ENCODE results near the gene MTUS2. TPM values are rescaled to one million over a fixed set of nuclear protein-coding genes. Genes with fewer than 3 reads are reported as not detected.

Gene MTUS2
- polyA plus RNA-seq, 4 donors: 0.72 to 0.96 (median 0.87) TPM

DNA sequence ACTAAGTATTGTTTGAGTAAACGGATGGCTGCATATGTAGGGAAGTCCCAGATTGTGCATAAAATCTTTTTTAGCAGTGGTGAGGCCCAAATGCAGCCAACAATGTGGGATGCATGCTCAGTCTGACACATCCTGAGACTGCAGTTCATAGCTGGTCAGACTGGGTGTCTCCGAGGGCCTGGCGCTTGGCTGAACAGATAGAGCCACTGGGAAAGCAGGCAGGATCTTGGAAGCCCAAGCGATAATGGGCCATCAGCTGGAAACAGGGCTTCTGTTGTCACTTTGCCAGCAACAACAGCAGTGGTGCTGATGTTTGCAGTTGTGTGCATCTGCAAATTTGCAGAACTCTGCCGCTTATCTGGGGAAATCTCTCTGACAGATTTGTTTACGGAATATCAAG, 36.1 kb downstream of the MTUS2 start:
- DNase-seq (ENCODE audit: low read depth in 4 of 4, low spot score in 2 of 4): no peak

DNA sequence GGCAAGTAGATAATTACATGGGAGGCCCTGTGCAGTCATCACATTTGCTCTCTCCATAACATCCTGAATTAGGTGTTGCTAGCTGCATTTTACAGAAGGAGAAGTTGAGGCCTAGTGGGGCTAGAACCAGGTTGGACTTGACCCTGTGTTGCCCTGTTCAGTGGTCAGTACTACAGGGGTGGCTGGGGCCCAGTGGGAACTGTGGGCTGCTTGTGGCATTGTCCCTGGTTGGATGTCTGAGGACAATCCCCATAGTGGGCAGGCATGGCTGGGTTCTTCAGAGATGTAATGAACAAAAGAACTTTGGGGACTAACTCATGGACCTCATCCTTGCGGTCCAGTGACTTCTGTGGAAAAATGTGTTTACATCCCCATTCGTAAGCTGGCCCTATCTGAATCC, 38.9 kb downstream of the MTUS2 start:
- DNase-seq (ENCODE audit: low read depth in 4 of 4, low spot score in 2 of 4): no peak

DNA sequence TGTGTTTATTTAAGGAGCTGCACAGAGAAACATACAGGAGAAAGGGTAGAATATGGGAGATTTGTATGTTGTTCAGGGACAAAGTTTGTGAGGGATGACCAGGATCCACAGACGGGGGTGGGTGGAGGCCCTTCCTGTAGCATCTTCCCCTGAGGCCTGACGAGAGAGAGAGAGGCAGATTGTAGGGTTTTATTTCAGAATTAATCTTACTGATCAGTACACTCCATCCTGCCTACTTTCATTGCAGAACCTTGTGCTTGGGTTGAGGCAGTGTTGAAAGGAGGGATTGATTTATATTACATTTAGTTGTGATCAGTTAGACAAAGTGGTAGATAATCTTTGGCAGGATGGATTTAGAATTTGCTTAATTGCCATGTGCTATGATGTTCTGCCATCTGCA, 39.6 kb downstream of the MTUS2 start:
- no peak for DNase-seq (ENCODE audit: low read depth in 4 of 4, low spot score in 2 of 4)

DNA sequence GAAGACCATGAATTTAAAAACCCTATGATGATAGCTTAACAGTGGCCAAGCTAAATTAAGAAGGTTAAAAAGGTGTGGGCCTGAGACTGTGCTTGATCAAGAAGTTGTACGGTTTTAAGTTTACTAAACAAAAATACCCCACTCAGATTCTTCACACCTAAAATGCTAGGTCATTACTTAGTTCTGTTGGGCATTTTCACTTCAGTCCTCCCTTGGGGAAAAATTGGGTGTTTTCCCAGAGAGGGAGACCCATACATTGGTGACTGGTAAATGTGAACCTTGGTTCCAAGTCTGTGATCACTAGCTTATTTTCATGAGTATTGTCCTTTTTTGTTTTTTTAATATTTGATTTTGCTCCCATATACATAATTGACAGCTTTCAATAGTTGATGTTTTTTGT, 44.4 kb downstream of the MTUS2 start:
- DNase-seq (ENCODE audit: low read depth in 4 of 4, low spot score in 2 of 4): no peak

DNA sequence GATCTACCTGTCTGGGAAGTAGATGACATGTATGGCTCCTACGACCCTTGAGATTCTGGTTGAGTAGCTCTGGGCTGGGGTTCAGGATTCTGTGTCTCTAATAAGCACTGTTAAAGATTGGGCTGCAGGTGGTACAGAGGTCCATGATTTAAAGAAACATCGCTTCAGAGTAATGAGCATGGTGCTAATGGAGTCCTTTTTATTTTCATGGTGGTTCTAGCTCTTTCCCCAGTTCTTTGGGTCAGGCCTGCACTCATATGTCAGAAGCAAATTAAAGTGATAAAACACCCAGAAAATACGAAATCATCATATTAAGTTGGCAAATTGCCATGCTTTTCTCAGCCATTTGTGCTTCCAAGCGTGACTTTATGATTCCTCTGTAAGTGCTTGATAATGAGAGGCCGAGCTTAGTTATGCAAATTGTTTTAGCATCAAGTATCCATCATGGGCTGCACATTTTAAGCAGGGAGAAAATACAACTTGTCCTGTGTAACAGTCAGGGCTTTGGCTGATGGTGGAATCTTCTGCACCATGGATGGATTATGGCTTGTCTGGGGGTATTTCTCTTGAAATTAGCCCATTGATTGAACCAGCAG, 45.1 kb downstream of the MTUS2 start:
- DNase-seq (ENCODE audit: low read depth in 4 of 4, low spot score in 2 of 4): no peak

DNA sequence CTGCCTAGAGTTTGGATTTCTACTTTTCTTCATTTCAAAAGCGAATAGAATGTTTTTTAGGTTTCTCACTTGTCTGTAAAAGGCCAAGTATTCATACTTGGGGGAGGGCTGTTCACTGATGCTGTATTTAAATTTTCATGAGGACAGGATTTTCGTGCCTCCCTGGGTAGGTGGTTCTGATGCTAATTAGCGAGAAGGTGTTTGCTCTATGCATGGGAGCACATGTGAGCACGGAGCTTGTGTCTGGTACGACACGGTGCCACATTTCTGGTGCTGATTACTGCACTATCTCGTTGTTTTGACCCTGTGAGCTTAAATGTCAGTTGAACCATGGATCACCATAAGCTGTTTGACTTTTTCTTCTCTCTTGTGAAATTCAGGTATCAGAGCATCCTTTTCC, 45.8 kb downstream of the MTUS2 start:
- no peak for DNase-seq (ENCODE audit: low read depth in 4 of 4, low spot score in 2 of 4)

DNA sequence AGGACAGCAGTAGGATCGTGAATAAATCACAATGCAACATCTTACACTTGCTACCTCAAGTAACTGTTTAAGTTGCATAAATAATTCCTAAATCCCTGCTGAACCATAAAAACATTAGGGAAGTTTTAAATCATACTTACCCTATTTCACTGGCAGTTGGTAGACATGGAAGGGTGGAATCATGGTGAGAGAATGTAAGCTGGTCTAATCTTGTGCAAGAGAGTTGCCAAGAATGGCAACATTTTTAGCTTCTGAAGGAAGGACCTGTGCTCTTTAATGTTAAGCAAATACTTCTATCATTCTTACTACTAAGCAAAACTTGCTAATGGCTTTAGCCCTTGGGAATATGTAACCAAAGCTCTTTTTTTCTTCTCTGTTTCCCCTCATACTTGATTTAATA, 46.8 kb downstream of the MTUS2 start:
- DNase-seq (ENCODE audit: low read depth in 4 of 4, low spot score in 2 of 4): no peak

DNA sequence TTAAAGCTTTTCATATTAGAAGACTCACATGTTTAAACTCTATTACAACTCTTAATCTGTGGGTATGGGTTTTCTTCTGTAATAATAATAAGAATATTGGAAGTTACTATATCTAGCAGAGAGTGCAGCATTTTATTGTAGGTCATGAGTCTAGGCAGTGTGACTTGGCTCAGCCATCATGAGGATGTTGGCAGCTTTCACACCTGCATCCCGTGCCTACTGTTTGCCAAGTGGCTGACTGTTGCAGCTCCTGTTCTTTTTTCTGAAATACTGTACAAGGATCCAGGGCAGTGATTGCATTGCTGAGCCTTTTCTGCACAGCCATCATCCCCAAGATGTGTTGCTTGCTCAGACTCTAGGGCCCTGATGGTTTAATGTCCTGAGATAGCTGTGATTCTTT, 47.4 kb downstream of the MTUS2 start:
- no peak for DNase-seq (ENCODE audit: low read depth in 4 of 4, low spot score in 2 of 4)

DNA sequence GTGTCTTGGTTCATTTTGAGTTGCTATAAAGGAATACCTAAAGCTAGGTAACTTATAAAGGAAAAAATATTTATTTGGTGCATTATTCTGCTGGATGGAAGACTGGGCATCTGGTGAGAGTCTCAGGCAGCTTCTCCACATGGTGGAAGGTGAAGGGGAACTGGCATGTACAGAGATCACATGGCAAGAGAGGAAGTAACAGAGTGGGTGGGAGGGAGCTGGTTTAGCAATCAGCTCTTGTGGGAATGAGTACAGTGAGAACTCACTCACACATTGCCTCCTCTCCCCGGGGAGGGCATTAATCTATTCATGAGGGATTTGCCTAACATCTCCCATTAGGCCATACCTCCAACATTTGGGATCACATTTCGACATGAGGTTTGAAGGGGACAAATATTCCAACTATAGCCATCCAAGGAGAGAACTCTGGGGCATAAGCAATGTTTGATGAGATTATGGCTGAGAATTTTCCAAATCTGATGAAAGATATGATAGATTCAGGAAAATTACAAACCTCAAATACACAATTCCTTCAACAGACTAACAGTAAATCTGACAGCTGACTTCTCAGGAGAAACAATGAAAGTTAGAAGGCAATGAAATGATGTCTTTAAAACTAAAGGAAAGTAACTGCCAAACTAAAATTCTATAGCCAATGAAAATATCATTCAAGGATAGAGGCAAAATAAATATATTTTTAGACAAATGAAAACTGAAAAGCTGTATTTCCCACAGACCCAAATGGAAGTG, 52.5 kb downstream of the MTUS2 start:
- DNase-seq (ENCODE audit: low read depth in 4 of 4, low spot score in 2 of 4): no peak

DNA sequence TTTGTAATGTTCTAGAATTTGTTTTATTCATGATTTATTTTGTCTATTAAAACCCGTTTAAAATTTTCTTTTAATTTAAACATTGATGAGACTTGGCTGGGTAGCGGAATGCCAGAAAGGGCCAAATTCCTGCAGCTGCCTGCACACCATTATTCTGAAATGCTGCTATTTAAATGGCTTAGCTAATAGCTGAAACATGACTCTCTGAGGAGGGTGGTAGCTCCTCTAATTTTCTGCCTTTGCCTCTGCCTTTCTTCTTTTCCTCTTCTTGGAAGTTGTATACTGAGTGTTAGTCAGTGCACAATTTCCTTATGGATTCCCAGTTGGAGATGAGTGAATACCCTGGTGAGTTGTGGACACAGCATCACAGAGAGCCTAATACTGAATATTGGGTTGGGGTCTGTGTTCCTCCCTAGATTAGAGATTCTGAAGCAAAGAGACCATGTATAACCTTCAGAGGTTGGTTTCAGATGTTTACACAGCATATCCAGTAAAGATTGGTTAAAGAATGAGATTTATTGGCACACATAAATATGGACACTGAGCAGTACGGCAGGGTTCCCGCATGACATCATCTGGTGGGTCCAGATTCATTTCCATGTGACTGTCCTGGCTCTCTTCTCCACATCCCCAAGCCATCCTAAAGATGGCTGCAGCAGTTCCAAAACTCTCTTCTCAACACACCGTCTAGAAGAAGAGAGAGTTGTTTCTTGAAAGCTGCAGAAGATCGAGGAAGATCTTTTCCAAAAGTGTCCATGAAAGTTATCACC, 55.9 kb downstream of the MTUS2 start:
- no peak for DNase-seq (ENCODE audit: low read depth in 4 of 4, low spot score in 2 of 4)

DNA sequence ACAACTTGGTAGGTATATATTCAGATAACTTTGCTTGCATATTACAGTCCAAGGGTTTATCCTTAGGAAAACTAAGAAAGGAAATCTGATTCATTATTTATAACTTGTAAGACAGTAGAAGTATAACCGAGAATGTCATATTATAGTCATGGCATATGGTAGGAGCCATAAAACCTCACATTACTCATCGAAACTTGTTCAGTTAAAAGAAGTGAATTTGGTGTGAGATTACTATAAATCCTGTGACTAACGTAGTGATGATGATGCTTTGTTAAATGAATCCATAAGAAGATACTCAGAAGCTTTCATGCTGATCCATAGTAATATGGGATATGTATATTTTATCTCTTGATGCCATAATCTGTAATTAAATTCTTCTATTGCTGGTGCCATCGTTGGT, 57.3 kb downstream of the MTUS2 start:
- DNase-seq (ENCODE audit: low read depth in 4 of 4, low spot score in 2 of 4): no peak

DNA sequence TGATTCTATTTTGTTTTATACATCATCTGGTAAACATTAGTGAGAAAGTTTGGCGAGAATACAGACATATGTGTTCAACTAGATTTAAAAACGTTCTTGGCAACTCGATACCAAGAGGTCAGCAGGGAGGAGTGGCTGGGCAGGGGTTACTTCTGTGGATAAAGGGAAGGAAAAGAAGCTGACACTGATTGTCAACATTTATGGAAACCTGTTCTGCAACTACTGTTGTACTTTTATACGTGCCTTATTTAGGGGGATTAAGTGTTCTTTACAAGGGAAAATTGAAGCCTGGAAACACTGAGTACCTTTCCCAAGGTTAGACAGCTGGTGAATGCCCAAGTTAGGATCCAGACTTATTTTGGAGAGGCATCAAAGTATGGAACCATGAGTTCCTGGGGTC, 65.0 kb downstream of the MTUS2 start:
- DNase-seq (ENCODE audit: low read depth in 4 of 4, low spot score in 2 of 4): no peak

DNA sequence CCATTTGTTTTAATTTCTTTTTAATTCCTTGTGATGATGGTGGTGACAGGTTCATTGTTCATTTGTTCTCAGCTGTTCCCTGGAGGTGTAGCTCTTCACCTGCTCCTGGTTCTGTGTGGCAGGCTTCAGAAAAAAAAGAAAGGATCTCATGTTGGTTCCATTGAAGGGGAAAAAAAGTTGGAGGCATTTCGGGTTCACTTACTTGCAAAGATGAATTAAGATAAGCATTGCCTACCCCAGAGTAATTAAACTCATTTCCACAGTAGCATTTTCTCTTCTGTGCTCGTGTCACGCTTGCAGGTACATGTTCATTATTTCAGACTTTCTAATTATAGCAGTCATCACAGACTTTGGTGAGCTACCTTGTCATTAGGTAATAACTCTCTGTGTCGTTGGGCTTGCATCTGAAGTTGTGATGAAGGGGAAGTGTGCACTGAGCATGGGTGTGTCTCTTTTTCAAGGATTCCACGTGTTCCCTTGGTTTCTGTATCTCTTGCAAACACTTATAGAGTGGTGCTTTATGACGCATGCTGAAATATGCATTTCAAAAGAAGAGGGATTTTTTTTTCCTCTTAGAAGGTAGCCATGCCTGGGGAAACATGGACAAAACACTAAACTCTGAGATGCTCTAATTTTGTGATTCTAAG, 69.1 kb downstream of the MTUS2 start:
- DNase-seq (ENCODE audit: low read depth in 4 of 4, low spot score in 2 of 4): no peak

DNA sequence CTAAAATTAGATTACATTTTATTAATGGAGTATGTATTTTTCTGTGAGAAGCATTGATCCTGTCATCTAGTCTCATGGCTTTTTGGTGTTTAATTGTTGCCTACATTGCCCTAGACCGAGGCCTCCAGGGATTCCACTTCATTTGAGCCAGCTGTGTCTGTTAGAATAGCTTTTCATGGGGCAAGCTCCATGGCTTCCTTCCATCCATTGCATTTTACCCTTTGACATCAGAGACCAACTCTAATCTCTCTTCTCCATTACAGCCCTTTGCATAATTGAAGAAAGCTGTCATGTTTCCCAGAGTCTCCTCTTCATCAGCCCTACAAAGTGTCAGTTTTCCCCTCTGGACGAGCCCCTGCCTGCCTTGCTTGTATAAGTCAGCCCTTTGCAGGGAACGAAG, 70.6 kb downstream of the MTUS2 start:
- DNase-seq (ENCODE audit: low read depth in 4 of 4, low spot score in 2 of 4): no peak

DNA sequence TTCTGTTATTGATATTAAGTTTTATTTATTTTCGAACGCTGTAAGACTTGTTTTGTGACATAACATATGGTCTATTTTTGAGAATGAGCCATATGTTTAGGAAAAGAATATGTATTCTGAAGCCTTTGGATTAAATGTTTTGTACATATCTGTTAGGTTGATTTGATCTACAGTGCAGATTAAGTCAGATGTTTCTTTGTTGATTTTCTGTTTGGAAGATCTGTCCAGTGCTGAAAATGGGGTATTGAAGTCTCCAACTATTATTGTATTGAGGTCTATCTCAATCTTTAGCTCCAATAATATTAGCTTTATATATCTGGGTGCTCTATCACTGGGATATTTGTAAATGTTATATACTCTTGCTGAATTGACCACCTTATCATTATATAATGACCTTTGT, 97.9 kb downstream of the MTUS2 start:
- DNase-seq (ENCODE audit: low read depth in 4 of 4, low spot score in 2 of 4): no peak

DNA sequence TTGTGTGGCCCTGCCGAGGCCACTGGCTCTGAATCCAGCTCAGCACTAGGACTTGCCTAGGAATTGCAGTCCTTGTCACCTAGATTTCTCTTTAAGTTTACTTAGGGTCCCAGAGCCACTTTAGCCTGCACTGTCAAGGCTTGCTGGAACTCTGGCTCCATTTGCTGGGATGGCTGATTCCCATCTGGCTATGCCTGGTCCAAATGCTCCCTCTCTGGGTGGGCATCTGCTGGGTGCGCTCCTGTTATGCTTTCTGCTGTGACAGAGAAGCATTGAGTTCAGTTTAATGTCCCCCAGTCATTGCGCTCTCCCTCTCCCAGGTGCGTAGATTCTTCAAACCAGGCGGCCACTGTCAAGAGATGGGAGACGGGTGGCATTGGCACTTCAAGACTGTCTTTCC, 102.2 kb downstream of the MTUS2 start:
- no peak for DNase-seq (ENCODE audit: low read depth in 4 of 4, low spot score in 2 of 4)

DNA sequence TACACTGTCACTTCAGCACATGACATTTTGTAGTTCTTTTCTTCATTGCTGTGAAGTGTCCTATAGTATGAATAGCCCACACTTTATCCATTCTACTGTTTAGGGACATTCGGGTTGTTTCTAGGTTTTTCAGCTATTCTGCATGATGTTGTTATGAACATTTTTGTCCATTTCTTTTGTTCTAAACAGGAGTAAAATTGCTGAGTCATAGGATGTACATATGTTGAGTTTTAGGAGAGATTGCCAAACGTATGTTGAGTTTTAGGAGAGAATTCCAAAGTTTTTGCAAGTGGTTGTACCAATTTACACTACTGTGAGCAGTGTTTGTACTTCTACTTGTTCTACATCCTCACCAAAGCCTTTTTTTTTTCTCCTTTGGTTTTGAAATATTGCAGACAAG, 115.0 kb downstream of the MTUS2 start:
- no peak for DNase-seq (ENCODE audit: low read depth in 4 of 4, low spot score in 2 of 4)

DNA sequence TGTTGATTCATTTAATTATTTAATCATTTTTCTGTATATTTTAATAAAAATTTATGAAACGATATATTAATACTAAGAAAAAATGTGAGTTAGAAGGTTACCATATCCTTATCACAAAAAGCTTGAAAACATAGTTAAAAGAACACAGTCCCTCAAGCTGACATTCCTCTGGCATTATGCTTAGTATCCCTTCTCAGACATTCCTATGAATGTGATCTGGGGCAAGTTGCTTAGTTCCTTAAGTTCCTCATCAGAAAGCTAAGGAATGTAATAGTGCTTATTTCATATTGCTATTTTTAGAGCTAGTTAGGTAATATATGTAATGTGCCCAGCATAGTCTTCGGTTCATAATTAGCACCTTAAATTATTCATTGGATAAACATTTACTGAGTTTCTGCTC, 122.8 kb downstream of the MTUS2 start:
- no peak for DNase-seq (ENCODE audit: low read depth in 4 of 4, low spot score in 2 of 4)

DNA sequence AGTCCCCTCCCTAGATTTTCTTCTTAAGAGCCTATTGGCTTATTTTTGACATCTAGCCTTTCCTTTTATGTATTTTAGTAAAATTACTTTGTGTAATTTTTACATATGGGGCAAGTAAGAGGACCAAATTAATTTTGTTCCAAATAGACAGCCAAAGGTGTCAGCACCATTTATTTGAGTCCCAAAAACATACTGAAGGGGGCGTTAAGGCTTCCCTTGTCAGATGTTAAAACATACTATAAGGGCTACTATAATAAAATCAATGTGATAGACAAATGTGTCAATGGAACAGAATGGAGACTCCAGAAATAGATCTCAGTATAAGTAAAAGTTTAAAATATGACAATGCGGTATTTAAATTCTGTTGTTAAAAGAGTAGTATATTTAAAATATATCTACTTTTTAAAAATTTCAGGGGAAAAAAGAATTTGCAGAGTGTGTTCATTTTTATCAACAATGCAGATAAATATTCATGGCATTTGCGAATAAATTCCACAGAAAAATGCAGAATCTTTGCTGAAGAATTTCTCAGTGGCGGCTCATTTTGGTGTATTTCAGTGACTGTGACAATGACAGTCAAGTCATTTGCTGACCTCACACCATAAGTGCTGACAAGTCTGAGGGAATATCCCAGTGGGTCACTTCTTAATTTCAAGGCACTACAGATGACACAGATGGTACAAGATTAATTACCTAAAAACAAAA, 133.7 kb downstream of the MTUS2 start:
- DNase-seq (ENCODE audit: low read depth in 4 of 4, low spot score in 2 of 4): no peak

DNA sequence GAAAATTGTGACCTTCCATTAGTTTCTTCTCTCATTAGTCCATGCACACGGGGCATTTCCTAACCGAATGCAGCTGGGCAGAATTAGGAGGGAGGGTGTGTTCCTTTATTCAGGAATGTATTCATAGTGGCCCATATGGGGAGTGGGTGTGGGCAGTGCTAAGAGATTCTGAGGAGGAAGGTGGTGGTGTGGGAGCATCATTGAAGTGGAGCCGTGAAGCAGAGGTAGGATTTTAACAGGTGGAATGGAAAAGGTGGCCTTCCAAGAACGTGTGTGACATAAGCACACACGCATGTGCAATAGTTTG, 134.2 kb downstream of the MTUS2 start:
- DNase-seq (ENCODE audit: low read depth in 4 of 4, low spot score in 2 of 4): no peak

DNA sequence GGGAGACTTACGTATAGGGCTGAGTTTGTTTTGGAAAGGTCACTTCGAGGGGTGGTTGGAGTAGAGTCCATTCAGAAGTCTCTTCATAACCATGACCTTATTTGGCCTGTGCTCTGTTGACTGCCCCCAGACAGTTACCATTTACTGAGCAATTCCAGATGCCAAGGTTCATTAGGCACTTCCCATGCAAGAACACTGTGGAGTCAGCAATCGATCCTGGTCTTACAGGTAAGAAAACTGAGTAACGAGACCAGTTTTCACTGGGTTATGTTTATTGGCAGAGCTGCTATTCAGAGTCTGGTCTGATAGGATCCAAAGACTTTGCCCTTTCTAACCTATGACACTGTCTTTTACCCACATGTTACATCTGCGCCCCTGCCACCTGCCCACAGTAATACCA, 134.7 kb downstream of the MTUS2 start:
- DNase-seq (ENCODE audit: low read depth in 4 of 4, low spot score in 2 of 4): no peak

Measured in left renal cortex interstitium (tissue), 4 donors.